ENCODE measurements around the gene UGT1A8.
"Not testable (repeated sequence)": the region's sequence is repeated elsewhere in the genome, so short reads cannot be mapped to it uniquely, and the experiment has no call there.

The UGT1A8 gene

GRCh38 chr2:233681521-233682099 lies 64.2 kb downstream of the UGT1A8 start, which contains the start of gene UGT1A7:
UGT1A7 (plus strand) TSS chr2:233681901; CDS start chr2:233681938, 37 bp downstream.
- no peak for DNase-seq (ENCODE audit: low read depth in 2 of 2, low spot score in 1 of 2)

GRCh38 chr2:233684640-233685039 lies 67.2 kb downstream of the UGT1A8 start:
- DNase-seq (ENCODE audit: low read depth in 2 of 2, low spot score in 1 of 2): no peak

- no peak for DNase-seq (ENCODE audit: low read depth in 2 of 2, low spot score in 1 of 2)
These were observed 69.5 kb downstream of the UGT1A8 start for GRCh38 chr2:233686928-233687327.

GRCh38 chr2:233688341-233688740 lies 70.9 kb downstream of the UGT1A8 start:
- no peak for DNase-seq (ENCODE audit: low read depth in 2 of 2, low spot score in 1 of 2)

- DNase-seq (ENCODE audit: low read depth in 2 of 2, low spot score in 1 of 2): no peak
These were observed 71.6 kb downstream of the UGT1A8 start for GRCh38 chr2:233689031-233689430.

- DNase-seq (ENCODE audit: low read depth in 2 of 2, low spot score in 1 of 2): no peak
These were observed 72.1 kb downstream of the UGT1A8 start for GRCh38 chr2:233689501-233689900.

- no peak for DNase-seq (ENCODE audit: low read depth in 2 of 2, low spot score in 1 of 2)
These were observed 73.0 kb downstream of the UGT1A8 start for GRCh38 chr2:233690444-233690843.

- no peak for DNase-seq (ENCODE audit: low read depth in 2 of 2, low spot score in 1 of 2)
These were observed 74.3 kb downstream of the UGT1A8 start for GRCh38 chr2:233691443-233692433.

GRCh38 chr2:233692648-233693047 lies 75.2 kb downstream of the UGT1A8 start, which contains the start of gene UGT1A6:
UGT1A6 (plus strand) TSS chr2:233692890; CDS start chr2:233693005, 115 bp downstream.
- no peak for DNase-seq (ENCODE audit: low read depth in 2 of 2, low spot score in 1 of 2)

- no peak for DNase-seq (ENCODE audit: low read depth in 2 of 2, low spot score in 1 of 2)
These were observed 76.5 kb downstream of the UGT1A8 start for GRCh38 chr2:233693963-233694362.

GRCh38 chr2:233698740-233699139 lies 81.3 kb downstream of the UGT1A8 start:
- DNase-seq (ENCODE audit: low read depth in 2 of 2, low spot score in 1 of 2): no peak

GRCh38 chr2:233699424-233700027 lies 82.1 kb downstream of the UGT1A8 start:
- DNase-seq (ENCODE audit: low read depth in 2 of 2, low spot score in 1 of 2): no peak

GRCh38 chr2:233700028-233700635 lies 82.7 kb downstream of the UGT1A8 start:
- DNase-seq (ENCODE audit: low read depth in 2 of 2, low spot score in 1 of 2): no peak

- not testable (repeated sequence) for DNase-seq (ENCODE audit: low read depth in 2 of 2, low spot score in 1 of 2)
These were observed 83.4 kb downstream of the UGT1A8 start for GRCh38 chr2:233700842-233701241.

GRCh38 chr2:233702238-233702637 lies 84.8 kb downstream of the UGT1A8 start:
- DNase-seq (ENCODE audit: low read depth in 2 of 2, low spot score in 1 of 2): no peak

GRCh38 chr2:233705911-233706506 lies 88.6 kb downstream of the UGT1A8 start:
- DNase-seq (ENCODE audit: low read depth in 2 of 2, low spot score in 1 of 2): no peak

- no peak for DNase-seq (ENCODE audit: low read depth in 2 of 2, low spot score in 1 of 2)
These were observed 89.3 kb downstream of the UGT1A8 start for GRCh38 chr2:233706720-233707119.

GRCh38 chr2:233707940-233708644 lies 90.7 kb downstream of the UGT1A8 start:
- no peak for DNase-seq (ENCODE audit: low read depth in 2 of 2, low spot score in 1 of 2)

- DNase-seq (ENCODE audit: low read depth in 2 of 2, low spot score in 1 of 2): no peak
These were observed 91.5 kb downstream of the UGT1A8 start for GRCh38 chr2:233708942-233709341.

GRCh38 chr2:233711312-233712008 lies 94.0 kb downstream of the UGT1A8 start:
- peak; percentile 12 to 34 for DNase-seq (ENCODE audit: low read depth in 2 of 2, low spot score in 1 of 2)
